Pulmonary artery endothelial cell (primary cell): ENCODE data around the gene RSPH4A. TPM values are rescaled to one million over a fixed set of nuclear protein-coding genes. Genes with fewer than 3 reads are reported as not detected.
"Not testable (repeated sequence)": the region's sequence is repeated elsewhere in the genome, so short reads cannot be mapped to it uniquely, and the experiment has no call there.

ENCODE experiments used
- DNase-seq: peaks from one replicate; pipeline ENCODE4 v3.0.0-alpha.2; 2011; ENCODE audit warnings: low read depth, low spot score
- total RNA-seq: library from RNA; depleted of rRNA; stranded (reverse); fragments of >200 nt; gene quantifications from 2 replicates; pipeline ENCODE4 v1.2.3, GENCODE V29; 2014

The RSPH4A gene
- total RNA-seq, 1 donor from 2014 or later, result 0.13 TPM

GRCh38 chr6:116625872-116626271, 9.6 kb downstream of the RSPH4A start:
- no peak for DNase-seq

GRCh38 chr6:116629563-116629981, 13.3 kb downstream of the RSPH4A start:
- peak; percentile 61 for DNase-seq

- no peak for DNase-seq
Measured at GRCh38 chr6:116631379-116631990, 15.2 kb downstream of the RSPH4A start.

- no peak for DNase-seq
Measured at GRCh38 chr6:116633685-116634084, 17.4 kb downstream of the RSPH4A start.

GRCh38 chr6:116648156-116648555, 31.9 kb downstream of the RSPH4A start:
- peak; percentile 63 for DNase-seq

GRCh38 chr6:116649129-116649528, 32.9 kb downstream of the RSPH4A start:
- no peak for DNase-seq

GRCh38 chr6:116651916-116652315, 35.6 kb downstream of the RSPH4A start:
- no peak for DNase-seq

GRCh38 chr6:116661594-116661993, 45.3 kb downstream of the RSPH4A start:
- no peak for DNase-seq

GRCh38 chr6:116662202-116662601, 45.9 kb downstream of the RSPH4A start:
- DNase-seq, result no peak

GRCh38 chr6:116663308-116663707, 47.0 kb downstream of the RSPH4A start:
- DNase-seq, result no peak

GRCh38 chr6:116664169-116664568, 47.9 kb downstream of the RSPH4A start:
- DNase-seq, result not testable (repeated sequence)

- no peak for DNase-seq
Measured at GRCh38 chr6:116665464-116665863, 49.2 kb downstream of the RSPH4A start.

GRCh38 chr6:116666869-116667268, 50.6 kb downstream of the RSPH4A start:
- DNase-seq, result no peak

GRCh38 chr6:116667623-116668022, 51.3 kb downstream of the RSPH4A start:
- no peak for DNase-seq

GRCh38 chr6:116672306-116672705, 56.0 kb downstream of the RSPH4A start:
- DNase-seq, result no peak

- DNase-seq, result no peak
Measured at GRCh38 chr6:116676021-116676420, 59.7 kb downstream of the RSPH4A start.

GRCh38 chr6:116680880-116681672, 64.8 kb downstream of the RSPH4A start, which contains the start of gene KPNA5:
Gene KPNA5 (plus strand): TSS chr6:116681211. CDS start chr6:116681335, 124 bp downstream.
- peak; percentile 74 for DNase-seq

- DNase-seq, result no peak
Measured at GRCh38 chr6:116682334-116682712, 66.0 kb downstream of the RSPH4A start.

Other genes starting within 250 kb of the RSPH4A start
- gene DSE, start 245.5 kb upstream of the RSPH4A start, total RNA-seq, result 64.2 and 66.1 TPM in 2 replicates
- gene CALHM6, start 155.1 kb upstream of the RSPH4A start, total RNA-seq, result 0.32 and 0.40 TPM in 2 replicates
- 7.8 and 14.8 TPM in 2 replicates for gene CALHM5, start 104.8 kb upstream of the RSPH4A start, total RNA-seq
- 0.04 and 0.07 TPM in 2 replicates for gene TRAPPC3L, start 70.8 kb upstream of the RSPH4A start, total RNA-seq
- gene CALHM4, start 62.7 kb upstream of the RSPH4A start, total RNA-seq, result 0.13 and 0.28 TPM in 2 replicates
- 24.7 and 25.9 TPM in 2 replicates for gene RWDD1, start 45.0 kb upstream of the RSPH4A start, total RNA-seq
- gene ZUP1, start 52.3 kb downstream of the RSPH4A start, total RNA-seq, result 12.5 and 19.1 TPM in 2 replicates
- gene KPNA5, start 64.7 kb downstream of the RSPH4A start, total RNA-seq, result 10.5 and 12.2 TPM in 2 replicates
- 0.07 and 0.35 TPM in 2 replicates for gene FAM162B, start 149.2 kb downstream of the RSPH4A start, total RNA-seq
- gene GPRC6A, start 212.6 kb downstream of the RSPH4A start, total RNA-seq, result not detected in 2 replicates